Measurements from ENCODE around the gene BCL11A.

BCL11A gene

GRCh38 chr2:60544954-60545560 lies 8.4 kb downstream of the BCL11A start:
- FAIRE-seq (no peak), DNase-seq (ENCODE audit: insufficient read length, low spot score) (no peak)
- TF ChIP-seq POLR2A (IDR thresholded peaks at IDR 0.05; ENCODE audit: low read depth, low read length), result no peak

- no peak for TF ChIP-seq POLR2A (IDR thresholded peaks at IDR 0.05; ENCODE audit: low read depth, low read length)
- FAIRE-seq, result no peak
- no peak for DNase-seq (ENCODE audit: insufficient read length, low spot score)
Observed at GRCh38 chr2:60544062-60544461, 9.4 kb downstream of the BCL11A start.

GRCh38 chr2:60541056-60541651 lies 12.3 kb downstream of the BCL11A start:
- DNase-seq (ENCODE audit: insufficient read length, low spot score), result no peak
- no peak for FAIRE-seq
- no peak for TF ChIP-seq POLR2A (IDR thresholded peaks at IDR 0.05; ENCODE audit: low read depth, low read length)

GRCh38 chr2:60540074-60540473 lies 13.4 kb downstream of the BCL11A start:
- no peak for TF ChIP-seq POLR2A (IDR thresholded peaks at IDR 0.05; ENCODE audit: low read depth, low read length)
- DNase-seq (ENCODE audit: insufficient read length, low spot score) (no peak), FAIRE-seq (no peak)

- TF ChIP-seq POLR2A (IDR thresholded peaks at IDR 0.05; ENCODE audit: low read depth, low read length), result no peak
- DNase-seq (ENCODE audit: insufficient read length, low spot score) (no peak), FAIRE-seq (no peak)
Observed at GRCh38 chr2:60539140-60539539, 14.3 kb downstream of the BCL11A start.

GRCh38 chr2:60538101-60538500 lies 15.4 kb downstream of the BCL11A start:
- FAIRE-seq (no peak), DNase-seq (ENCODE audit: insufficient read length, low spot score) (no peak)
- TF ChIP-seq POLR2A (IDR thresholded peaks at IDR 0.05; ENCODE audit: low read depth, low read length), result no peak

GRCh38 chr2:60536746-60537145 lies 16.7 kb downstream of the BCL11A start:
- TF ChIP-seq POLR2A (IDR thresholded peaks at IDR 0.05; ENCODE audit: low read depth, low read length), result no peak
- FAIRE-seq (no peak), DNase-seq (ENCODE audit: insufficient read length, low spot score) (no peak)

- FAIRE-seq (no peak), DNase-seq (ENCODE audit: insufficient read length, low spot score) (no peak)
- TF ChIP-seq POLR2A (IDR thresholded peaks at IDR 0.05; ENCODE audit: low read depth, low read length), result no peak
Observed at GRCh38 chr2:60535685-60536312, 17.7 kb downstream of the BCL11A start.

GRCh38 chr2:60534892-60535684 lies 18.4 kb downstream of the BCL11A start:
- DNase-seq (ENCODE audit: insufficient read length, low spot score), result no peak
- no peak for FAIRE-seq
- no peak for TF ChIP-seq POLR2A (IDR thresholded peaks at IDR 0.05; ENCODE audit: low read depth, low read length)

- no peak for TF ChIP-seq POLR2A (IDR thresholded peaks at IDR 0.05; ENCODE audit: low read depth, low read length)
- FAIRE-seq (no peak), DNase-seq (ENCODE audit: insufficient read length, low spot score) (no peak)
Observed at GRCh38 chr2:60534052-60534685, 19.3 kb downstream of the BCL11A start.

GRCh38 chr2:60533101-60534051 lies 20.1 kb downstream of the BCL11A start:
- no peak for FAIRE-seq
- TF ChIP-seq POLR2A (IDR thresholded peaks at IDR 0.05; ENCODE audit: low read depth, low read length), result no peak
- DNase-seq (ENCODE audit: insufficient read length, low spot score), result no peak

GRCh38 chr2:60532421-60532820 lies 21.0 kb downstream of the BCL11A start:
- TF ChIP-seq POLR2A (IDR thresholded peaks at IDR 0.05; ENCODE audit: low read depth, low read length), result no peak
- DNase-seq (ENCODE audit: insufficient read length, low spot score) (no peak), FAIRE-seq (no peak)

GRCh38 chr2:60531701-60532133 lies 21.7 kb downstream of the BCL11A start:
- no peak for FAIRE-seq
- TF ChIP-seq POLR2A (IDR thresholded peaks at IDR 0.05; ENCODE audit: low read depth, low read length), result no peak
- DNase-seq (ENCODE audit: insufficient read length, low spot score), result no peak

All from H54 (cell line).